ENCODE measurements around the gene KHDC4.

Gene KHDC4

GRCh38 chr1:155969377-155969791, 35.2 kb upstream of the KHDC4 start:
- DNase-seq (ENCODE audit: low spot score), result no peak

- no peak for DNase-seq (ENCODE audit: low spot score)
Measured at GRCh38 chr1:155968670-155969069, 34.5 kb upstream of the KHDC4 start.

- DNase-seq (ENCODE audit: low spot score), result no peak
Measured at GRCh38 chr1:155968051-155968400, 33.8 kb upstream of the KHDC4 start.

- no peak for DNase-seq (ENCODE audit: low spot score)
Measured at GRCh38 chr1:155967341-155968050, 33.3 kb upstream of the KHDC4 start.

- DNase-seq (ENCODE audit: low spot score), result no peak
Measured at GRCh38 chr1:155966750-155967149, 32.5 kb upstream of the KHDC4 start.

GRCh38 chr1:155966135-155966534, 31.9 kb upstream of the KHDC4 start:
- DNase-seq (ENCODE audit: low spot score), result no peak

- no peak for DNase-seq (ENCODE audit: low spot score)
Measured at GRCh38 chr1:155964193-155964592, 30.0 kb upstream of the KHDC4 start.

GRCh38 chr1:155962599-155963211, 28.5 kb upstream of the KHDC4 start:
- DNase-seq (ENCODE audit: low spot score), result no peak

GRCh38 chr1:155961937-155962336, 27.7 kb upstream of the KHDC4 start:
- peak; percentile 95 for DNase-seq (ENCODE audit: low spot score)

- no peak for DNase-seq (ENCODE audit: low spot score)
Measured at GRCh38 chr1:155960081-155960745, 26.0 kb upstream of the KHDC4 start.

GRCh38 chr1:155957411-155957915, 23.2 kb upstream of the KHDC4 start:
- DNase-seq (ENCODE audit: low spot score), result no peak

GRCh38 chr1:155954645-155955044, 20.4 kb upstream of the KHDC4 start:
- no peak for DNase-seq (ENCODE audit: low spot score)

GRCh38 chr1:155952505-155952890, 18.3 kb upstream of the KHDC4 start:
- DNase-seq (ENCODE audit: low spot score), result no peak

- no peak for DNase-seq (ENCODE audit: low spot score)
Measured at GRCh38 chr1:155951753-155952504, 17.7 kb upstream of the KHDC4 start.

- DNase-seq (ENCODE audit: low spot score), result no peak
Measured at GRCh38 chr1:155950829-155951228, 16.6 kb upstream of the KHDC4 start.

GRCh38 chr1:155947741-155948140, 13.5 kb upstream of the KHDC4 start:
- no peak for DNase-seq (ENCODE audit: low spot score)

- no peak for DNase-seq (ENCODE audit: low spot score)
Measured at GRCh38 chr1:155947292-155947691, 13.1 kb upstream of the KHDC4 start.

GRCh38 chr1:155946633-155947219, 12.5 kb upstream of the KHDC4 start:
- no peak for DNase-seq (ENCODE audit: low spot score)

- no peak for DNase-seq (ENCODE audit: low spot score)
Measured at GRCh38 chr1:155944444-155944799, 10.2 kb upstream of the KHDC4 start.

- no peak for DNase-seq (ENCODE audit: low spot score)
Measured at GRCh38 chr1:155942578-155943141, 8.4 kb upstream of the KHDC4 start.

GRCh38 chr1:155941845-155942531, 7.8 kb upstream of the KHDC4 start:
- DNase-seq (ENCODE audit: low spot score), result no peak
